Neural progenitor cell (in vitro differentiated cells): Measurements from ENCODE around the gene ABCG5. TPM values are rescaled to one million over a fixed set of nuclear protein-coding genes. Genes with fewer than 3 reads are reported as not detected.

Source experiments
- DNase-seq: peaks from one replicate; pipeline ENCODE4 v3.0.0-alpha.2; 2016; ENCODE audit warnings: low spot score
- H2AFZ ChIP-seq: fragments of 200-600 bp; sonication (generic); replicated peaks from 2 replicates; pipeline ENCODE4 v1.6.1; 2016; ENCODE audit warnings: antibody characterized with exemption
- H3F3A ChIP-seq: fragments of 200-600 bp; sonication (generic); 2 replicates; pipeline ENCODE4 v1.6.1; 2016; ENCODE audit warnings: antibody characterized with exemption, low read depth
- H3K27ac ChIP-seq: fragments of 200-600 bp; sonication (generic); 2 replicates; pipeline ENCODE4 v1.5.1; 2016; ENCODE audit warnings: mild to moderate bottlenecking
- H3K27me3 ChIP-seq: fragments of 200-600 bp; sonication (generic); 2 replicates; pipeline ENCODE4 v1.6.1; 2016; ENCODE audit warnings: mild to moderate bottlenecking, moderate library complexity
- H3K36me3 ChIP-seq: fragments of 200-600 bp; sonication (generic); 2 replicates; pipeline ENCODE4 v1.5.1; 2016
- H3K4me1 ChIP-seq: fragments of 200-600 bp; sonication (generic); 2 replicates; pipeline ENCODE4 v1.6.1; 2016; ENCODE audit warnings: mixed run types
- H3K4me2 ChIP-seq: fragments of 200-600 bp; sonication (generic); 2 replicates; pipeline ENCODE4 v1.6.1; 2016
- H3K4me3 ChIP-seq: fragments of 200-600 bp; sonication (generic); 2 replicates; pipeline ENCODE4 v1.5.1; 2016
- H3K79me2 ChIP-seq: fragments of 200-600 bp; sonication (generic); 2 replicates; pipeline ENCODE4 v1.6.1; 2016; ENCODE audit warnings: low read depth
- H3K9ac ChIP-seq: fragments of 200-600 bp; sonication (generic); 2 replicates; pipeline ENCODE4 v1.6.1; 2016
- H3K9me3 ChIP-seq: fragments of 200-600 bp; sonication (generic); 2 replicates; pipeline ENCODE4 v1.5.1; 2016; ENCODE audit warnings: low read depth
- H4K20me1 ChIP-seq: fragments of 200-600 bp; sonication (generic); 2 replicates; pipeline ENCODE4 v1.6.1; 2016; ENCODE audit warnings: low read depth
- H3K27ac Mint-ChIP-seq: 3 replicates; pipeline ENCODE4 v1.8.0; 2021; ENCODE audit warnings: mixed read lengths
- H3K27me3 Mint-ChIP-seq: 2 replicates; pipeline ENCODE4 v1.8.0; 2022; ENCODE audit warnings: low read depth, mild to moderate bottlenecking, inconsistent platforms, moderate library complexity, mixed read lengths; ENCODE audit not compliant: insufficient read depth
- H3K36me3 Mint-ChIP-seq: 3 replicates; pipeline ENCODE4 v1.8.0; 2021; ENCODE audit warnings: mixed read lengths
- H3K4me1 Mint-ChIP-seq: 3 replicates; pipeline ENCODE4 v1.8.0; 2021; ENCODE audit warnings: mixed read lengths
- H3K4me3 Mint-ChIP-seq: 3 replicates; pipeline ENCODE4 v1.8.0; 2021; ENCODE audit warnings: mild to moderate bottlenecking, moderate library complexity, mixed read lengths
- H3K9me3 Mint-ChIP-seq: 3 replicates; pipeline ENCODE4 v1.8.0; 2020; ENCODE audit warnings: mixed read lengths
- EZH2 ChIP-seq: fragments of 200-600 bp; sonication (generic); IDR thresholded peaks from 2 replicates; pipeline ENCODE4 v1.6.1; 2017; ENCODE audit warnings: antibody characterized with exemption, mild to moderate bottlenecking, moderate library complexity
- EZH2phosphoT487 ChIP-seq: fragments of 200-600 bp; sonication (generic); IDR thresholded peaks from 2 replicates; pipeline ENCODE4 v1.6.1; 2017; ENCODE audit warnings: antibody characterized with exemption
- total RNA-seq: library from RNA; depleted of rRNA; stranded (reverse); fragments of >200 nt; gene quantifications from 2 replicates; pipeline ENCODE4 v1.2.3, GENCODE V29; 2015; ENCODE audit warnings: low replicate concordance
- TF ChIP-seq, protein P1 (sequence below): fragments of 200-600 bp; sonication (generic); IDR thresholded peaks from 2 replicates; pipeline ENCODE4 v1.5.1; 2017; ENCODE audit warnings: antibody characterized with exemption, mild to moderate bottlenecking

The ABCG5 gene
- total RNA-seq, 1 donor from 2014 or later, result not detected

DNA sequence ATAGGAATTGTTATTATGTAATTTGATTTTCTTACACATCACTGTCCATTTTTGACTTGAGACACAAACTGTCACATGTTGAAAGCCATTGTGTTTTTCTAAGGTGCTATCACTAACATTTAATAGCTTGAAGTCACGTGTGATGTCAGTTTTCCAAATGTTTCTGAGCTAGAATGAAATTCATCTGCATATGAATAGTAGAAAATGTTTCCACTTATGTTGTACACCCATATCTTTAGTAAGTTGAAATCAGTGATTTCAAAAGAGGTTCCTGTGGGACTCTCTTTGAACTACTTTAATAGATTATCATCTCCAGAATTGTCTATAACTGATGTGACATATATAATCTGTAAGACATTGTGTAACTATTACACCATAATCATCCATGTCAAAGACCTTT, 27.8 kb downstream of the ABCG5 start:
- no peak overlapping the region for H3K9ac ChIP-seq
- no peaks in the 10 kb centered on the region for H3K27me3 ChIP-seq
- no peak overlapping the region for H2AFZ ChIP-seq

GRCh38 chr2:43810452-43810851, 28.2 kb downstream of the ABCG5 start:
- Histone ChIP-seq H3K4me3 (no peak overlapping the region), H3F3A (no peaks in the 10 kb centered on the region), H3K27me3 (no peaks in the 10 kb centered on the region), H3K36me3 (no peaks in the 10 kb centered on the region), H3K9me3 (no peaks in the 10 kb centered on the region), H2AFZ (no peak overlapping the region), H3K79me2 (no peaks in the 10 kb centered on the region), H4K20me1 (no peaks in the 10 kb centered on the region), H3K9ac (no peak overlapping the region), H3K4me1 (no peaks in the 10 kb centered on the region), H3K4me2 (no peak overlapping the region), H3K27ac (no peak overlapping the region)
- no peak overlapping the region for H3K4me3 Mint-ChIP-seq
- H3K27ac Mint-ChIP-seq, result no peak overlapping the region
- peaks cover 7% of the 10 kb centered on the region for H3K36me3 Mint-ChIP-seq
- H3K9me3 Mint-ChIP-seq, result no peaks in the 10 kb centered on the region
- DNase-seq, result no peak
- peaks cover 2% of the 10 kb centered on the region for H3K4me1 Mint-ChIP-seq
- H3K27me3 Mint-ChIP-seq, result no peaks in the 10 kb centered on the region
- TF ChIP-seq, protein P1, sequence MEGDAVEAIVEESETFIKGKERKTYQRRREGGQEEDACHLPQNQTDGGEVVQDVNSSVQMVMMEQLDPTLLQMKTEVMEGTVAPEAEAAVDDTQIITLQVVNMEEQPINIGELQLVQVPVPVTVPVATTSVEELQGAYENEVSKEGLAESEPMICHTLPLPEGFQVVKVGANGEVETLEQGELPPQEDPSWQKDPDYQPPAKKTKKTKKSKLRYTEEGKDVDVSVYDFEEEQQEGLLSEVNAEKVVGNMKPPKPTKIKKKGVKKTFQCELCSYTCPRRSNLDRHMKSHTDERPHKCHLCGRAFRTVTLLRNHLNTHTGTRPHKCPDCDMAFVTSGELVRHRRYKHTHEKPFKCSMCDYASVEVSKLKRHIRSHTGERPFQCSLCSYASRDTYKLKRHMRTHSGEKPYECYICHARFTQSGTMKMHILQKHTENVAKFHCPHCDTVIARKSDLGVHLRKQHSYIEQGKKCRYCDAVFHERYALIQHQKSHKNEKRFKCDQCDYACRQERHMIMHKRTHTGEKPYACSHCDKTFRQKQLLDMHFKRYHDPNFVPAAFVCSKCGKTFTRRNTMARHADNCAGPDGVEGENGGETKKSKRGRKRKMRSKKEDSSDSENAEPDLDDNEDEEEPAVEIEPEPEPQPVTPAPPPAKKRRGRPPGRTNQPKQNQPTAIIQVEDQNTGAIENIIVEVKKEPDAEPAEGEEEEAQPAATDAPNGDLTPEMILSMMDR, result no peak
- TF ChIP-seq EZH2phosphoT487 (no peak), EZH2 (no peak)

More for the DNA sequence above, 27.8 kb downstream of the ABCG5 start:
- no peak overlapping the region for H3K4me2 ChIP-seq
- H3K4me1 ChIP-seq, result no peaks in the 10 kb centered on the region
- Mint-ChIP-seq H3K9me3 (no peaks in the 10 kb centered on the region), H3K4me1 (peaks cover 4% of the 10 kb centered on the region), H3K27ac (no peak overlapping the region), H3K27me3 (no peaks in the 10 kb centered on the region), H3K4me3 (no peak overlapping the region), H3K36me3 (peaks cover 5% of the 10 kb centered on the region)
- H3K79me2 ChIP-seq, result no peaks in the 10 kb centered on the region
- no peak overlapping the region for H3K4me3 ChIP-seq
- H3K27ac ChIP-seq, result no peak overlapping the region
- no peaks in the 10 kb centered on the region for H3F3A ChIP-seq
- TF ChIP-seq EZH2phosphoT487 (no peak), EZH2 (no peak)
- TF ChIP-seq, protein P1, result no peak
- H4K20me1 ChIP-seq, result no peaks in the 10 kb centered on the region
- H3K36me3 ChIP-seq, result no peaks in the 10 kb centered on the region
- no peaks in the 10 kb centered on the region for H3K9me3 ChIP-seq
- DNase-seq, result no peak

DNA sequence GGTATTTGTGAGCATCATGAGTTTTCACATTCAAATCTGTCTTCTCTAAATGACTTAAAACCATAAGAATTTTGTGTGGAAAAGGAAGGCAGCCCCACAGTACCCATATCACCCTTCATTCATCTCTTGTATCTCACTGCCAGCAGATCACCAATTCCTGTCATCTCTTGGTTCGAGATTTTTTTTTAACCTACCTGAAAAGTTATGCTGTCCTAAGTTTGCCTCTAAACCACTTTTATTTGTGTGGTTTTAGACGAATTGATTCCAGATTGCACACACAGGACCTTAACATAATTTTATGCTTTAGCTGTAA, 32.0 kb downstream of the ABCG5 start:
- Mint-ChIP-seq H3K4me1 (no peaks in the 10 kb centered on the region), H3K27me3 (no peaks in the 10 kb centered on the region), H3K27ac (no peak overlapping the region), H3K4me3 (no peak overlapping the region), H3K36me3 (peaks cover 12% of the 10 kb centered on the region), H3K9me3 (no peaks in the 10 kb centered on the region)
- no peak for DNase-seq
- Histone ChIP-seq H3K4me1 (no peaks in the 10 kb centered on the region), H3F3A (no peaks in the 10 kb centered on the region), H3K36me3 (no peaks in the 10 kb centered on the region), H3K79me2 (no peaks in the 10 kb centered on the region), H3K9ac (no peak overlapping the region), H2AFZ (no peak overlapping the region), H3K27ac (no peak overlapping the region), H4K20me1 (no peaks in the 10 kb centered on the region), H3K4me2 (no peak overlapping the region), H3K4me3 (no peak overlapping the region), H3K27me3 (no peaks in the 10 kb centered on the region), H3K9me3 (no peaks in the 10 kb centered on the region)
- no peak for TF ChIP-seq EZH2phosphoT487
- no peak for TF ChIP-seq EZH2
- TF ChIP-seq, protein P1, result no peak

- H3K4me3 Mint-ChIP-seq, result no peak overlapping the region
- no peaks in the 10 kb centered on the region for H3K4me1 Mint-ChIP-seq
- Histone ChIP-seq H2AFZ (no peak overlapping the region), H4K20me1 (no peaks in the 10 kb centered on the region), H3F3A (no peaks in the 10 kb centered on the region), H3K27ac (no peak overlapping the region), H3K9ac (no peak overlapping the region), H3K27me3 (no peaks in the 10 kb centered on the region), H3K4me3 (no peak overlapping the region), H3K4me2 (no peak overlapping the region), H3K36me3 (no peaks in the 10 kb centered on the region), H3K9me3 (no peaks in the 10 kb centered on the region), H3K4me1 (no peaks in the 10 kb centered on the region), H3K79me2 (no peaks in the 10 kb centered on the region)
- peaks cover 12% of the 10 kb centered on the region for H3K36me3 Mint-ChIP-seq
- H3K27me3 Mint-ChIP-seq, result no peaks in the 10 kb centered on the region
- no peak for DNase-seq
- H3K9me3 Mint-ChIP-seq, result no peaks in the 10 kb centered on the region
- TF ChIP-seq EZH2, result no peak
- TF ChIP-seq, protein P1, result no peak
- no peak for TF ChIP-seq EZH2phosphoT487
- no peak overlapping the region for H3K27ac Mint-ChIP-seq
Observed at GRCh38 chr2:43803113-43803512, 35.5 kb downstream of the ABCG5 start.
